Cardiac muscle cell (in vitro differentiated cells and primary cell): ENCODE results near the gene OCEL1. TPM values are rescaled to one million over a fixed set of nuclear protein-coding genes. Genes with fewer than 3 reads are reported as not detected.

Source experiments
- DNase-seq, 2 donors: peaks; one replicate each; pipeline versions ENCODE4 v3.0.0 to v3.0.0-alpha.2; 2010 to 2017; ENCODE audit warnings: low read depth in 1 of 2, low spot score in 1 of 2
- H3K27ac ChIP-seq: fragments of 200-600 bp; sonication (generic); 2 replicates; pipeline ENCODE4 v1.5.1; 2016
- H3K27me3 ChIP-seq: fragments of 200-600 bp; sonication (generic); 2 replicates; pipeline ENCODE4 v1.6.0; 2016; ENCODE audit warnings: control low read depth
- H3K36me3 ChIP-seq: fragments of 200-600 bp; sonication (generic); 2 replicates; pipeline ENCODE4 v1.5.1; 2016; ENCODE audit warnings: control low read depth
- H3K4me1 ChIP-seq: fragments of 200-600 bp; sonication (generic); 2 replicates; pipeline ENCODE4 v1.8.1; 2017; ENCODE audit warnings: low read depth, mild to moderate bottlenecking, mixed run types
- H3K4me3 ChIP-seq: fragments of 200-600 bp; sonication (generic); 2 replicates; pipeline ENCODE4 v1.5.1; 2016; ENCODE audit warnings: mild to moderate bottlenecking
- H3K9me3 ChIP-seq: fragments of 200-600 bp; sonication (generic); 2 replicates; pipeline ENCODE4 v1.5.1; 2017; ENCODE audit warnings: low read depth, mild to moderate bottlenecking, control low read depth
- polyA plus RNA-seq: library from polyadenylated mRNA; unstranded; fragments of >200 nt; fragmentation: Nextera tagmentation; extraction: Ambion mirVana; gene quantifications from 2 replicates; pipeline ENCODE4 v1.2.1, GENCODE V29; 2016
- total RNA-seq: library from RNA; depleted of rRNA; stranded (reverse); fragments of >200 nt; gene quantifications from 2 replicates; pipeline ENCODE4 v1.2.3, GENCODE V29; 2016
- TF ChIP-seq, protein P1 (sequence below): IDR thresholded peaks from 2 replicates; pipeline ENCODE4 v1.5.1; 2012; ENCODE audit warnings: low read depth, mild to moderate bottlenecking, low read length

The OCEL1 gene
- total and polyA plus RNA-seq, 2 experiments from 2014 or later, result 14.5 to 31.3 TPM

DNA sequence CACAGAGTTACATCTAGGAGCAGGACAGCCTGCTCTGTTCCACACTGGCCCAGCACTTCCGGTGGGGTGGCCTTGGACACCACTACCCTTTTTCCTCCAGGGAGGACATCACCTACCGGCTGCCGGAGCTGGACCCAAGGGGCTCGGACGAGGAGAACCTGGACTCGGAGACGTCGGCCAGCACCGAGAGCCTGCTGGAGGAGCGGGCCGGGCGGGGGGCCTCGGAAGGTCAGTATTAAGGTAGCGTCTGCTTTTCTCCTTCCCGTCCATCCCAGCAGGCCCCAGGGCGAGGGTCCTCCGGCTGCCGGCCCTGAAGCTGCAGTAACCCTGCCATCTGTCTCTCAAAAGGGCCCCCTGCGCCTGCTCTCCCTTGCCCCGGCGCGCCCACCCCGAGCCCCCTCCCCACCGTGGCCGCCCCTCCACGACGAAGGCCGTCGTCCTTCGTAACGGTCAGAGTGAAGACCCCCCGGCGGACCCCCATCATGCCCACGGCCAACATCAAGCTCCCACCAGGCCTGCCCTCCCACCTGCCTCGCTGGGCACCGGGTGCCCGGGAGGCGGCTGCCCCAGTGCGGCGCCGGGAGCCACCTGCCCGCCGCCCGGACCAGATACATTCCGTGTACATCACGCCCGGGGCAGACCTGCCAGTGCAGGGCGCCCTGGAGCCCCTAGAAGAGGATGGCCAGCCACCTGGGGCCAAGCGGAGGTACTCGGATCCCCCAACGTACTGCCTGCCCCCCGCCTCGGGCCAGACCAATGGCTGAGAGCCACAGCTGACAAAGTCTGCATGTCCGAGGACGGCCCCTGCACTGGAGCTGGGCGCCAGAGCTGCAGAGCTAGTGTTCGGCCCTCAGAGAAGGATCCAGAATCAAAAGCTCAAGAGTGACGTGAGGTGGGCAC, 14.2 kb upstream of the OCEL1 start:
- H3K27ac ChIP-seq, result no peak overlapping the region
- peaks cover 9% of the 10 kb centered on the region for H3K36me3 ChIP-seq
- TF ChIP-seq, protein P1, sequence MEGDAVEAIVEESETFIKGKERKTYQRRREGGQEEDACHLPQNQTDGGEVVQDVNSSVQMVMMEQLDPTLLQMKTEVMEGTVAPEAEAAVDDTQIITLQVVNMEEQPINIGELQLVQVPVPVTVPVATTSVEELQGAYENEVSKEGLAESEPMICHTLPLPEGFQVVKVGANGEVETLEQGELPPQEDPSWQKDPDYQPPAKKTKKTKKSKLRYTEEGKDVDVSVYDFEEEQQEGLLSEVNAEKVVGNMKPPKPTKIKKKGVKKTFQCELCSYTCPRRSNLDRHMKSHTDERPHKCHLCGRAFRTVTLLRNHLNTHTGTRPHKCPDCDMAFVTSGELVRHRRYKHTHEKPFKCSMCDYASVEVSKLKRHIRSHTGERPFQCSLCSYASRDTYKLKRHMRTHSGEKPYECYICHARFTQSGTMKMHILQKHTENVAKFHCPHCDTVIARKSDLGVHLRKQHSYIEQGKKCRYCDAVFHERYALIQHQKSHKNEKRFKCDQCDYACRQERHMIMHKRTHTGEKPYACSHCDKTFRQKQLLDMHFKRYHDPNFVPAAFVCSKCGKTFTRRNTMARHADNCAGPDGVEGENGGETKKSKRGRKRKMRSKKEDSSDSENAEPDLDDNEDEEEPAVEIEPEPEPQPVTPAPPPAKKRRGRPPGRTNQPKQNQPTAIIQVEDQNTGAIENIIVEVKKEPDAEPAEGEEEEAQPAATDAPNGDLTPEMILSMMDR, result no peak
- no peaks in the 10 kb centered on the region for H3K27me3 ChIP-seq
- H3K4me3 ChIP-seq, result no peak overlapping the region
- peaks cover 4% of the 10 kb centered on the region for H3K4me1 ChIP-seq
- DNase-seq, result no peak
- H3K9me3 ChIP-seq, result no peaks in the 10 kb centered on the region

DNA sequence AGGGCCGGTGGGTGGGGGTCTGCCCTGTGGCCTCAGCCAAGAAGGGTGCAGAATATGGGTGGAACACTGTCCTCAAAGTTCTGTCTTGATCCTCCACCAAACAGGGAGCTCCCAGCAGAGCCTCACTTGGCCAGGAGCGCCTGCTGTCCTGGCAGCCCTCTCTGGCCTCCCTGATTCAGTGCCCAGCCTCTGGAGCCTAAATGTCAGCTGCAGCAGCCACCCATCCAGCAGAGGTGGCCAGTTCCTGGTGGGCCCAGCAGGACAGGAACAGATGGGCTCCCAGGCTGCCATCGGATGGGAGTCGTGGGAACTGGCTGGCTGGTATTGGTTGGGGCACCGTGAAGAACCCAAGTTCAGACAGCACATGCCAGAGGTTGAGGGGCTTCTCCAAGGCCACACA, 12.7 kb upstream of the OCEL1 start:
- no peak overlapping the region for H3K4me3 ChIP-seq
- peaks cover 17% of the 10 kb centered on the region for H3K36me3 ChIP-seq

GRCh38 chr19:17214508-17215126, 11.4 kb upstream of the OCEL1 start:
- TF ChIP-seq, protein P1, result no peak
- H3K4me1 ChIP-seq, result peaks cover 4% of the 10 kb centered on the region
- H3K36me3 ChIP-seq, result peaks cover 18% of the 10 kb centered on the region
- peak overlapping the region; percentile 55 for H3K4me3 ChIP-seq
- H3K9me3 ChIP-seq, result no peaks in the 10 kb centered on the region
- no peaks in the 10 kb centered on the region for H3K27me3 ChIP-seq
- DNase-seq, result no peak
- H3K27ac ChIP-seq, result peak overlapping the region; percentile 93

More for the DNA sequence above, 12.7 kb upstream of the OCEL1 start:
- TF ChIP-seq, protein P1, result no peak
- no peaks in the 10 kb centered on the region for H3K27me3 ChIP-seq
- H3K9me3 ChIP-seq, result no peaks in the 10 kb centered on the region
- no peak overlapping the region for H3K27ac ChIP-seq
- peaks cover 4% of the 10 kb centered on the region for H3K4me1 ChIP-seq
- DNase-seq, result no peak

DNA sequence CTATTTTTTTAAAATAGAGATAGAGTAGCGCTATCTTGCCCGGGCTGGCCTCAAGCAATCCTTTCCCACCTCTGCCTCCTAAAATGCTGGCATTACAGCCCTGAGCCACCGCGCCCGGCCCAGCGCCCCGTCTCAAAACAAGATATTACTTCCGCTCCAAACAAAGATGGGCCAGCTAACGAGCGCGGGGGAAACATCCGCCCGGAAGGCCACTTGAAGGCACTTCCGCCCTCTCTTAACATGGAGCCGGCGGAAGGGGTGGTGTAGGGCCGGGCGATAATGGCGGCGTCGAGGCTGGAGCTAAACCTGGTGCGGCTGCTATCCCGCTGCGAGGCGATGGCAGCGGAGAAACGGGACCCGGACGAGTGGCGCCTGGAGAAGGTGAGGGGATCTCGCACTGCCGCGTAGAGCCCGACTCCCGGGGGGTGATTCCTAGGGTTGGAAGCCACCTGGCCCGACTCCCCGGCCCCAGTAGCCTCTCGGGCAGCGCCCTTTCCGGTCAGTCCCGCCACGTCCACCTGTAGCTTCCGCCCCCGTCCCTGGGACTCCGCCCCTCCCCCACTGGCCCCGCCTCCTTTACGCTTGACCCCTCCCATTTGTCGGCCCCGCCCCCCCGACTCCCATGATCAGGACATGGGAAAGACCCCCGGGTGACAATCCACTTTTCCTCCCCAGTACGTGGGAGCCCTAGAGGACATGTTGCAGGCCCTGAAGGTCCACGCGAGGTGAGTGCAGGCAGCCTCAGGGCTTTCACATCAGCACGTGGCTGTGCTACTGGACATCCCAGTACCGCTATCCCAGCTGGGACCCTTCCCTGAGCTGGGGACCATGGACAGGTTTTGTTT, 10.7 kb upstream of the OCEL1 start, which contains the start of gene USE1:
USE1 (plus strand) TSS at position 231 of the 845 bp plus-strand sequence; CDS start at position 280, 49 bp downstream.
- no peaks in the 10 kb centered on the region for H3K27me3 ChIP-seq
- peaks cover 4% of the 10 kb centered on the region for H3K4me1 ChIP-seq
- H3K9me3 ChIP-seq, result no peaks in the 10 kb centered on the region
- DNase-seq, result peak; percentile 94
- TF ChIP-seq, protein P1, result no peak
- H3K27ac ChIP-seq, result peak within 1 kb of the TSS; percentile 93
- peaks cover 18% of the 10 kb centered on the region for H3K36me3 ChIP-seq
- peak within 1 kb of the TSS; percentile 55 for H3K4me3 ChIP-seq

GRCh38 chr19:17216058-17216670, 9.9 kb upstream of the OCEL1 start:
- no peak overlapping the region for H3K27ac ChIP-seq
- H3K9me3 ChIP-seq, result no peaks in the 10 kb centered on the region
- H3K4me3 ChIP-seq, result no peak overlapping the region
- no peaks in the 10 kb centered on the region for H3K27me3 ChIP-seq
- H3K4me1 ChIP-seq, result peaks cover 4% of the 10 kb centered on the region
- H3K36me3 ChIP-seq, result peaks cover 17% of the 10 kb centered on the region
- TF ChIP-seq, protein P1, result no peak
- DNase-seq, result no peak
